Endothelial cell of umbilical vein (primary cell): ENCODE measurements around the gene FAM3B. TPM values are rescaled to one million over a fixed set of nuclear protein-coding genes. Genes with fewer than 3 reads are reported as not detected.

Source experiments
- BruUV-seq: library from RNA; stranded (reverse); fragments of 400-500 nt; replicated peaks from 2 replicates; lab custom pipeline; 2021; lab: Mats Ljungman, UMichigan
- CTCF ChIA-PET: fragments of 300-600, 350-600 bp; sonication (Branson Sonifier 250); formaldehyde crosslinking; loops from one replicate; lab custom pipeline; 2021; ENCODE audit warnings: antibody characterized with exemption, inconsistent platforms; lab: Charles Lee
- POLR2A ChIA-PET: fragments of 300-600, 350-600 bp; sonication (Branson Sonifier 250); formaldehyde crosslinking; loops from one replicate; lab custom pipeline; 2021; ENCODE audit warnings: antibody characterized with exemption, inconsistent platforms; lab: Charles Lee
- DNase-seq: peaks from one replicate; pipeline ENCODE4 v3.0.0-alpha.2; 2011; ENCODE audit warnings: low read depth, low spot score
- FAIRE-seq: peaks from 2 replicates; lab custom pipeline; 2011; peaks lifted over from hg19 to GRCh38; lab: Jason Lieb, UNC
- H2AFZ ChIP-seq: 2 replicates; pipeline ENCODE4 v1.6.0; 2012; ENCODE audit warnings: low read depth, low read length, control low read depth, inconsistent platforms
- H3K27ac ChIP-seq: 2 replicates; pipeline ENCODE4 v1.5.1; 2011; ENCODE audit warnings: low read depth, mild to moderate bottlenecking, control low read depth, low read length, moderate library complexity; ENCODE audit not compliant: insufficient read depth
- H3K27me3 ChIP-seq, 2 experiments: 2 replicates each; pipeline versions ENCODE4 v1.6.0 to v1.6.1; 2011; ENCODE audit warnings: low read length in 2 of 2, mixed read lengths in 1 of 2; ENCODE audit not compliant: control insufficient read depth in 2 of 2, insufficient read depth in 2 of 2
- H3K36me3 ChIP-seq, 2 experiments: 2 replicates in 1 of 2; 3 replicates in 1 of 2; pipeline ENCODE4 v1.5.1; 2011; ENCODE audit warnings: low read length in 2 of 2, mild to moderate bottlenecking in 1 of 2, moderate library complexity in 1 of 2; ENCODE audit not compliant: control insufficient read depth in 2 of 2, insufficient read depth in 2 of 2; ENCODE audit errors: extremely low read depth in 1 of 2
- H3K4me1 ChIP-seq: 3 replicates; pipeline ENCODE4 v1.5.1; 2011; ENCODE audit warnings: mild to moderate bottlenecking, low read length; ENCODE audit not compliant: control insufficient read depth, insufficient read depth; ENCODE audit errors: extremely low read depth
- H3K4me2 ChIP-seq: 2 replicates; pipeline ENCODE4 v1.6.1; 2011; ENCODE audit warnings: low read length, control low read depth, mixed read lengths; ENCODE audit not compliant: insufficient read depth
- H3K4me3 ChIP-seq, 3 experiments: fragments of 200-600 bp in 1 of 3; sonication (generic), shearing (Covaris generic) in 1 of 3; replicated peaks in 1 of 3; 2 replicates each; pipeline ENCODE4 v1.5.1; 2011 to 2016; ENCODE audit warnings: control low read depth in 3 of 3, low read length in 3 of 3, mild to moderate bottlenecking in 2 of 3, inconsistent platforms in 1 of 3, low read depth in 1 of 3, moderate library complexity in 1 of 3; ENCODE audit not compliant: insufficient read depth in 1 of 3
- H3K79me2 ChIP-seq: 2 replicates; pipeline ENCODE4 v1.6.0; 2012; ENCODE audit warnings: low read length, inconsistent platforms; ENCODE audit not compliant: control insufficient read depth, insufficient read depth
- H3K9ac ChIP-seq: replicated peaks from 2 replicates; pipeline ENCODE3; 2011; ENCODE audit warnings: low read length, control low read depth; ENCODE audit not compliant: insufficient read depth; ENCODE audit errors: extremely low read depth
- H3K9me1 ChIP-seq: replicated peaks from 3 replicates; pipeline ENCODE4 v1.6.0; 2011; ENCODE audit warnings: mild to moderate bottlenecking, low read length; ENCODE audit not compliant: control insufficient read depth, insufficient read depth; ENCODE audit errors: extremely low read depth
- H3K9me3 ChIP-seq: replicated peaks from 2 replicates; pipeline ENCODE4 v1.5.1; 2012; ENCODE audit warnings: low read length, inconsistent platforms; ENCODE audit not compliant: control insufficient read depth, insufficient read depth
- H4K20me1 ChIP-seq: replicated peaks from 2 replicates; pipeline ENCODE3; 2011; ENCODE audit warnings: mild to moderate bottlenecking, low read length; ENCODE audit not compliant: control insufficient read depth, insufficient read depth; ENCODE audit errors: extremely low read depth
- CTCF ChIP-seq, 2 donors: IDR thresholded peaks; 1 replicate in 1 of 2; 2 replicates in 1 of 2; pipeline ENCODE4 v1.5.1; 2011; ENCODE audit warnings: low read length in 2 of 2, mild to moderate bottlenecking in 2 of 2, moderate library complexity in 2 of 2, control low read depth in 1 of 2, inconsistent platforms in 1 of 2, low read depth in 1 of 2; ENCODE audit not compliant: insufficient read depth in 1 of 2; ENCODE audit errors: extremely low read depth in 1 of 2
- EZH2 ChIP-seq: IDR thresholded peaks from 2 replicates; pipeline ENCODE4 v1.6.1; 2012; ENCODE audit warnings: borderline replicate concordance, low read depth, mild to moderate bottlenecking, moderate library complexity, low read length, inconsistent platforms; ENCODE audit not compliant: severe bottlenecking
- FOS ChIP-seq: IDR thresholded peaks from 2 replicates; pipeline ENCODE4 v1.6.1; 2011; ENCODE audit warnings: mild to moderate bottlenecking, low read length, moderate library complexity, borderline replicate concordance; ENCODE audit not compliant: insufficient read depth
- JUN ChIP-seq: IDR thresholded peaks from 2 replicates; pipeline ENCODE4 v1.6.1; 2011; ENCODE audit warnings: borderline replicate concordance, low read depth; ENCODE audit not compliant: insufficient read length, insufficient read depth
- MYC ChIP-seq: IDR thresholded peaks from one replicate; pipeline ENCODE4 v1.6.1; 2011; ENCODE audit warnings: mild to moderate bottlenecking, low read depth, low read length
- dilution Hi-C: fragments of 300-500 bp; cut with MboI; formaldehyde crosslinking; loops from one replicate; pipeline ENCODE4 v1.15.0; 2019; ENCODE audit warnings: low sequenced_read_pairs; ENCODE audit not compliant: extremely low pct_ligation_motif_present
- intact Hi-C: fragments of 100-400 bp; cut with micrococcal nuclease; formaldehyde crosslinking; loops from one replicate; pipeline ENCODE4 v1.10.0; 2022
- polyA plus RNA-seq, 4 experiments: library from polyadenylated mRNA; depleted of rRNA in 3 of 4; stranded (reverse) in 3 of 4; unstranded in 1 of 4; fragments of >200 nt; gene quantifications; 2 replicates each; pipeline versions ENCODE4 v1.2.1 to v1.2.3, GENCODE V29; 2011 to 2012; ENCODE audit warnings: missing spikeins in 1 of 4
- total RNA-seq: library from RNA; stranded (reverse); gene quantifications from 2 replicates; pipeline ENCODE4 v1.2.3, GENCODE V29; 2021
- TF ChIP-seq, protein P1 (sequence below): IDR thresholded peaks from 2 replicates; pipeline ENCODE4 v1.6.1; 2011; ENCODE audit not compliant: insufficient read depth, insufficient read length

FAM3B gene
- total and polyA plus RNA-seq, 2 donors (not counting 3 experiments of a cell fraction or from before 2014, with no cell fraction given), result not detected

- Histone ChIP-seq H3K9ac (no peak overlapping the region), H3K9me3 (no peaks in the 10 kb centered on the region), H2AFZ (no peak overlapping the region), H3K27me3 (no peaks in the 10 kb centered on the region), H3K79me2 (no peaks in the 10 kb centered on the region), H3K9me1 (no peaks in the 10 kb centered on the region), H4K20me1 (no peaks in the 10 kb centered on the region), H3K4me3 (no peak overlapping the region), H3K27ac (no peak overlapping the region), H3K36me3 (no peaks in the 10 kb centered on the region), H3K4me1 (no peaks in the 10 kb centered on the region), H3K4me2 (no peak overlapping the region)
- FAIRE-seq (no peak), DNase-seq (no peak)
- intact Hi-C loops, result no loop called here
- dilution Hi-C loops, result no loop called here
- ChIA-PET POLR2A (no interaction called here), CTCF (no interaction called here)
- no TSS peak for BruUV-seq
- TF ChIP-seq EZH2, result no peak
Measured at GRCh38 chr21:41398251-41398650, 81.7 kb downstream of the FAM3B start.

- Histone ChIP-seq H3K9ac (no peak overlapping the region), H4K20me1 (no peaks in the 10 kb centered on the region), H3K4me3 (no peak overlapping the region), H3K79me2 (no peaks in the 10 kb centered on the region), H3K27ac (no peak overlapping the region), H3K36me3 (no peaks in the 10 kb centered on the region), H3K4me2 (no peak overlapping the region), H3K4me1 (no peaks in the 10 kb centered on the region), H3K27me3 (no peaks in the 10 kb centered on the region), H3K9me1 (no peaks in the 10 kb centered on the region), H2AFZ (no peak overlapping the region), H3K9me3 (no peaks in the 10 kb centered on the region)
- no peak for TF ChIP-seq MYC
- no peak for TF ChIP-seq EZH2
- TF ChIP-seq JUN, result no peak
- no peak for TF ChIP-seq FOS
- TF ChIP-seq, protein P1, sequence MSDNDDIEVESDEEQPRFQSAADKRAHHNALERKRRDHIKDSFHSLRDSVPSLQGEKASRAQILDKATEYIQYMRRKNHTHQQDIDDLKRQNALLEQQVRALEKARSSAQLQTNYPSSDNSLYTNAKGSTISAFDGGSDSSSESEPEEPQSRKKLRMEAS, result no peak
- no peak for TF ChIP-seq CTCF (IDR thresholded peaks at IDR 0.05; ENCODE audit: extremely low read depth in 1 of 2, insufficient read depth in 1 of 2, low read depth in 1 of 2, low read length in 2 of 2)
- CTCF ChIA-PET, result no interaction called here
- BruUV-seq, result no TSS peak
- POLR2A ChIA-PET, result no interaction called here
- FAIRE-seq (no peak), DNase-seq (no peak)
- intact Hi-C loops (no loop called here), dilution Hi-C loops (no loop called here)
Measured at GRCh38 chr21:41398831-41399230, 82.2 kb downstream of the FAM3B start.
